GM20431 (cell line): Measurements from ENCODE around the gene SARS1.

ENCODE experiments used
- in situ Hi-C: fragments of 300-500 bp; cut with MseI, MboI; formaldehyde crosslinking; loops from one replicate; pipeline ENCODE4 v1.15.0; 2020; ENCODE audit warnings: low sequenced_read_pairs; ENCODE audit not compliant: unreplicated experiment

SARS1 gene

DNA sequence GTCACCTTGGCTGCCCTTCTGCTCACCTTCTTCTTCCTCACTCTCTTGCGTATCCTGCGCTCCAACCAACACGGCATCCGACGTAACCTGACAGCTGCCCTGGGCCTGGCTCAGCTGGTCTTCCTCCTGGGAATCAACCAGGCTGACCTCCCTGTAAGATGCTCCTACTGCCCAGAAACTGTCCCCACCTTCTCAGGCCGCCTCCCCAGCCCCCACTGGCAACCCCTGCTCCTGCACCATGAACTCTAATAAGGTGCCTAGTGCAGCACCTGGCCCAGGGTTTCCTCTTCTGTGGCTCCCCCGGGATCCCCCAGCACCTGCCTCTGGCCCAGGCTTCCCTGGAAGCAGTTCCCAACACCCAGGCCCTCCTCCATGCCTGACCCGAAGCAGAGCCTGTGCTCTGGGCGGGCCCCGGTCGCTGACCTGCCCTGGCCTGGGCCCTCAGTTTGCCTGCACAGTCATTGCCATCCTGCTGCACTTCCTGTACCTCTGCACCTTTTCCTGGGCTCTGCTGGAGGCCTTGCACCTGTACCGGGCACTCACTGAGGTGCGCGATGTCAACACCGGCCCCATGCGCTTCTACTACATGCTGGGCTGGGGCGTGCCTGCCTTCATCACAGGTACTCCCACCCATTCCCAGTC, 56.4 kb downstream of the SARS1 start:
- in situ Hi-C loops: loop anchor here (25.0 kb wide), 1 partner anchor 267 kb away; the partner anchor contains the start of genes GNAI3 and GPR61

- in situ Hi-C loops: loop anchor here (25.0 kb wide), 1 partner anchor 267 kb away; the partner anchor contains the start of genes GNAI3 and GPR61
Measured at GRCh38 chr1:109270623-109271317, 57.1 kb downstream of the SARS1 start.

DNA sequence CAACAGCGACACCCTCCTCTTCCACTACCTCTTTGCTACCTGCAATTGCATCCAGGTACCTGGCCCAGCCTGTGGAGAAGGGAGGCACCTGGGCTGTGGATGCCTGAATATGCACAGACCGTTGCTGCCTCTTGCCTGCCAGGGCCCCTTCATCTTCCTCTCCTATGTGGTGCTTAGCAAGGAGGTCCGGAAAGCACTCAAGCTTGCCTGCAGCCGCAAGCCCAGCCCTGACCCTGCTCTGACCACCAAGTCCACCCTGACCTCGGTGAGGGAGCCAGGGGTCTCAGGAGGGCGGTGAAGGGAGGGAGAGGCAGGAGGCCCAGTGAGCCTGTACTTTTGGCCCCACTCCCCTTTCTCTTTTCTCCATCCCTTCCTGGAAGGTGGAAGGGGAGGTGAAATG, 57.7 kb downstream of the SARS1 start:
- in situ Hi-C loops: loop anchor here (25.0 kb wide), 1 partner anchor 266 kb away; the partner anchor contains the start of genes GNAI3 and GPR61

DNA sequence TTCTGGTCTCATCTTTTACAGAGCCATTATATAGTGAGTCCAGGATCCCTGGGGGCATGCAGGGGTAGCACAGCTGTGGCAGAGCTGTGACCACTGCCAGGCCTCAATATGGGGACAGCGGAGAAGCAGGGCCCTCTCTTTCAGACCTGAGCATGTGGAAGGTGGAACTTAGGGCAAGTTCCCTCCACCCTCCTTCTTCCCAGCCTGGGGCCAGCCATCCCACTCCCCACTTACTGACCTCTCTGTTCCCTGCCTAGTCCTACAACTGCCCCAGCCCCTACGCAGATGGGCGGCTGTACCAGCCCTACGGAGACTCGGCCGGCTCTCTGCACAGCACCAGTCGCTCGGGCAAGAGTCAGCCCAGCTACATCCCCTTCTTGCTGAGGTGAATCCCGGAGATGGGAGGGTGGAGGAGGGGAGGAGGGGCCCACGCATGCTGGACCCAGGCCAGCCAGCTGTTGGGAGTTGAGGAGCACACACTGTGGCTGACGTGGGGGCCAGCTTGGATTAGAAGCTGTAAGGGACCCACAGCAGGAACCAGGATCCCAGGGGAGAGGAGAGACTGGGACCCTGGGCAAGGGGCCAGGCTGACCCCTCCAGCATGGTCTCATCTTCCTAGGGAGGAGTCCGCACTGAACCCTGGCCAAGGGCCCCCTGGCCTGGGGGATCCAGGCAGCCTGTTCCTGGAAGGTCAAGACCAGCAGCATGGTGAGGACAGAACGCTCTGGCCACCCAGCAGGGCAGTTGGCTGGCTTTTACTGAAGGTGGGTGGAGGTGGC, 58.5 kb downstream of the SARS1 start:
- in situ Hi-C loops: loop anchor here (25.0 kb wide), 1 partner anchor 265 kb away; the partner anchor contains the start of genes GNAI3 and GPR61

DNA sequence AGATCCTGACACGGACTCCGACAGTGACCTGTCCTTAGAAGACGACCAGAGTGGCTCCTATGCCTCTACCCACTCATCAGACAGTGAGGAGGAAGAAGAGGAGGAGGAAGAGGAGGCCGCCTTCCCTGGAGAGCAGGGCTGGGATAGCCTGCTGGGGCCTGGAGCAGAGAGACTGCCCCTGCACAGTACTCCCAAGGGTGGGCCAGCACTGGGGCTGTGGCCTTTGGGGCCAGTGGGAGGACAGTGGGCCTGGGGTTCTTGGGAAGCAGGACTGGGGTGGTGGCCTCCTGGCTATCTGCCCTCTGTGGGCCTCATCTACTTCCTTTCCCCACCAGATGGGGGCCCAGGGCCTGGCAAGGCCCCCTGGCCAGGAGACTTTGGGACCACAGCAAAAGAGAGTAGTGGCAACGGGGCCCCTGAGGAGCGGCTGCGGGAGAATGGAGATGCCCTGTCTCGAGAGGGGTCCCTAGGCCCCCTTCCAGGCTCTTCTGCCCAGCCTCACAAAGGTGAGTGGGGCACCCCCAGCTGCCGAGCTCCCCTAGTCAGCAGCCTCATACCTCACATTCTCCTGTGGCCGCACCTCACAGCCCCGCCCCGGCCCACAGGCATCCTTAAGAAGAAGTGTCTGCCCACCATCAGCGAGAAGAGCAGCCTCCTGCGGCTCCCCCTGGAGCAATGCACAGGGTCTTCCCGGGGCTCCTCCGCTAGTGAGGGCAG, 59.3 kb downstream of the SARS1 start:
- in situ Hi-C loops: loop anchor here (25.0 kb wide), 1 partner anchor 264 kb away; the partner anchor contains the start of genes GNAI3 and GPR61

DNA sequence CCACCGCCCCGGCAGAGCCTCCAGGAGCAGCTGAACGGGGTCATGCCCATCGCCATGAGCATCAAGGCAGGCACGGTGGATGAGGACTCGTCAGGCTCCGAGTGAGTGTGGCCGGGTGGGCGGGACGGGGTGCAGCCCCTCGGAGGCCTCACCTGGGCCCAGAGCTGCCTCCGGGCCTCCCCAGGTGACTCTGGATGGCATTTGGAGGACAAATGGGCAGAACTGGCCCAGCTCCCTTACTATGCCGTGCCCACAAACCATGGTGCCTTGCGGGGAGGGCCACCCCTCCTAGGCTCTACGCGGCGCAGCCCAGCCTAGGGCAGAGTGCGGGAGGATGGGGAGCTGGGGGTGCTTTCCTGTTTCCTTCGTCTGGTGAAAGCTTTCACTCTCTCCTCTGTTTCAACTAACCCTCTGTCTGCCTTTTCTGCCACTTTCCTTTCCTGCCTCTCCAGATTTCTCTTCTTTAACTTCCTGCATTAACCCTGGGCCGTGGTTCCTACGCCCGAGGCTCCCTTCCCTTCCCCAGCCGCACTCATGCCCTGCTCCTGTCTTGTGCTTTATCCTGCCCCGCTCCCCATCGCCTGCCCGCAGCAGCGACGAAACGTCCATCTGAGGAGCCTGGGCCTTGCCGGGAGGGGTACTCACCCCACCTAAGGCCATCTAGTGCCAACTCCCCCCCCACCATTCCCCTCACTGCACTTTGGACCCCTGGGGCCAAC, 60.0 kb downstream of the SARS1 start:
- in situ Hi-C loops: loop anchor here (25.0 kb wide), 1 partner anchor 264 kb away; the partner anchor contains the start of genes GNAI3 and GPR61

DNA sequence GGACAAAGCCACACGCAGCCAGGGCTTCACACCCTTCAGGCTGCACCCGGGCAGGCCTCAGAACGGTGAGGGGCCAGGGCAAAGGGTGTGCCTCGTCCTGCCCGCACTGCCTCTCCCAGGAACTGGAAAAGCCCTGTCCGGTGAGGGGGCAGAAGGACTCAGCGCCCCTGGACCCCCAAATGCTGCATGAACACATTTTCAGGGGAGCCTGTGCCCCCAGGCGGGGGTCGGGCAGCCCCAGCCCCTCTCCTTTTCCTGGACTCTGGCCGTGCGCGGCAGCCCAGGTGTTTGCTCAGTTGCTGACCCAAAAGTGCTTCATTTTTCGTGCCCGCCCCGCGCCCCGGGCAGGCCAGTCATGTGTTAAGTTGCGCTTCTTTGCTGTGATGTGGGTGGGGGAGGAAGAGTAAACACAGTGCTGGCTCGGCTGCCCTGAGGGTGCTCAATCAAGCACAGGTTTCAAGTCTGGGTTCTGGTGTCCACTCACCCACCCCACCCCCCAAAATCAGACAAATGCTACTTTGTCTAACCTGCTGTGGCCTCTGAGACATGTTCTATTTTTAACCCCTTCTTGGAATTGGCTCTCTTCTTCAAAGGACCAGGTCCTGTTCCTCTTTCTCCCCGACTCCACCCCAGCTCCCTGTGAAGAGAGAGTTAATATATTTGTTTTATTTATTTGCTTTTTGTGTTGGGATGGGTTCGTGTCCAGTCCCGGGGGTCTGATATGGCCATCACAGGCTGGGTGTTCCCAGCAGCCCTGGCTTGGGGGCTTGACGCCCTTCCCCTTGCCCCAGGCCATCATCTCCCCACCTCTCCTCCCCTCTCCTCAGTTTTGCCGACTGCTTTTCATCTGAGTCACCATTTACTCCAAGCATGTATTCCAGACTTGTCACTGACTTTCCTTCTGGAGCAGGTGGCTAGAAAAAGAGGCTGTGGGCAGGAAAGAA, 61.1 kb downstream of the SARS1 start:
- in situ Hi-C loops: loop anchor here (25.0 kb wide), 1 partner anchor 262 kb away; the partner anchor contains the start of genes GNAI3 and GPR61

GRCh38 chr1:109275706-109276345, 62.1 kb downstream of the SARS1 start:
- in situ Hi-C loops: no loop called here

GRCh38 chr1:109277434-109278204, 63.9 kb downstream of the SARS1 start:
- in situ Hi-C loops: no loop called here

- in situ Hi-C loops: loop anchor here (5.0 kb wide), 1 partner anchor 123 kb away; no protein-coding TSS in a partner anchor
Measured at GRCh38 chr1:109279615-109280278, 66.0 kb downstream of the SARS1 start.

- in situ Hi-C loops: loop anchor here (5.0 kb wide), 1 partner anchor 121 kb away; no protein-coding TSS in a partner anchor
Measured at GRCh38 chr1:109280862-109281261, 67.1 kb downstream of the SARS1 start.

DNA sequence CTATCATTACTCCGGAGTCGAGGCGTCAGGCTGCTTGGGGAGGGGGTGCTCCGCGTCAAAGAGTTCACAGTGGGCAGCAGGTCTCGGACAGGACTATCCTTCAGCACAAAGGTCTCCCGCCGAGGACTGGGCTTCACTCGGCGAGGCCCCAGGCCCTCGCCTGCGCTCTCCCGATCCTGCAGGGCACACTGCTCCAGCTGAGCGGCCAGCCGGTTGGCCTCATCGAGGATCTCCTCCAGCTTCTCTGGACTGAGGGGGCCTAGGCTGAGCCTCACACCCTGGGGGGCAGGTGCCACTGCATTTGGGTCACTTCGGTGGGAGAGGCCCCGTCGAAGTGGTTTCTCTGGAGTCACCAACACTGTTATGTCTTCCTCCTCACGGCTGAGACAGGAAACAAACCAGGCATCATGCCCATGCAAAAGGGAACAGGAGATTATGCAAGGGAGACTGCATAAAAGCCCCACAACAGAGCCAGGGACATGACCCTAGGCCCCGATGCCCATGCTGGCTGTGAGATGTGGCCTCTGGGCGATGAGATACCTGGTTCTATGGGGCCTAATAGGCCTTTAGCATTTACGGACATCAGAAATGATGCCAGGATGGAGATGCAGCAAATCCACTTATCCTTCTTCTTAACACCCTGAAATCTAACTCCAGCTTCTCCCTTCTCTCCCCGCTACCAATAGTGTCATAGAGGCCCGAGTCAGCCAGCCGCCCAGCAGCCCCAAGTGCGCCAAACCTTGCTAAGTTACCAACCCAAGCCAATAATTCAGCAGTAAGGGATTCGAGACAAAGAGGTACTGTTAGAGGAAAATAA, 68.2 kb downstream of the SARS1 start:
- in situ Hi-C loops: loop anchor here (5.0 kb wide), 1 partner anchor 120 kb away; no protein-coding TSS in a partner anchor

DNA sequence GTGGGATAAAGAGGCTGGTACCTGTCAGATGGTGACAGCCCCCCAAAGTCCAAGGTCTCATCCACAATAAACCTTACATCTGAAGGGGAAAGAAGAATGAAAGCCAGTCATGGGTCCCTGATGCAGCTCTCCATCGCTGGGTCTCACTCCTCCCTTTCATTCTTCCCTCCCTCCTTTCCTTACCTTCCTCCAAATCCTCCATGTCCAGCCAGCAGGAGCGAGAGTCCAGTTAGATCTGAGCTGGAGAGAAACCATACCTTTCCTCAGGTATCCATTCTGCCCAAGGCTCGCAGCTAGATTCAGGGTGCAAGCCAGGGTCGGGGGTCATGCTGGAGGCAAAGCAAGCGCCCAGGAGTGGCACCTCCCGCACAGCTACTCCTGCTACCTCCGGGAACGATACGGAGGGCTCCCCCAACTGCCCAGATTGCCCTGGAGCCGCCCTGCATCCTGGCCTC, 68.8 kb downstream of the SARS1 start:
- in situ Hi-C loops: loop anchor here (5.0 kb wide), 1 partner anchor 120 kb away; no protein-coding TSS in a partner anchor

DNA sequence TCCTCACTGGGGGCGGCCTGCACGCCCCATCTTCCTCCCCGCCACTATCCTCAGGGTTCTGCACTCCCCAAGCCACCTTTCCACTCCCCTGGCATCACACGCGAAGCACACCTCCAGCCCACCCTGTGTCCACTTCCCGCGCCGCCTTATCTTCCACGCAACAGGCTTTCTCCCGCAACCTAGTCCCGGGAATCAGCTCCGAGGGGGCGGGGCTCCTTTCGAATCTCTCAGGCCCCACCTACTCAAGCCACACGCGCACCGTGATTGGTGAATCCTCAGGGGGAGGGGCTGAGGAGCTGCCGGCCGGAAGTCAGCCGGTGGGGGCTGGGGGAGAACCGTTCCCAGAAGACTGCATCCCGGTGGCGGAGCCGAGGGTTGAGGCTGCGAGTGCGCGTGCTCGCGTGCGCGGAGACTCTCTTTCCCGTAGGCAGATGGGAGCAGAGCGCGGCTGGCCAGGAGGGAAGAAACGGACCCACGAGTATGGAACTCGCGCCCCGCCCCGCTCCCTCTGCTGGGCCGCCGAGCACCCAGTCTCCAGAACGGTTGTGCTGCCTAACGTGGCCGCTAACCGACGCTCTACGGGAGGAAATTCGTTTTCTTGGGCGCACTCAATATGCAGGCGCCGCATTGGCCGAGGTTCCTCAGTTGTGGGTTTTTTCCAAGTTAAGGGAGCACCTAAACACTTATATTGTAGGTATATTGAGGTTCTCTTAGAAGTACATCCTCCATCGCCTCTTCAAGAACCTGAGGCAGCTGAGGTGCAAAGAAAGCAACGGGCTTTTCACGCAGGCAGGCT, 69.4 kb downstream of the SARS1 start, which contains the start of gene PSRC1:
PSRC1 (minus strand) TSS at position 194 of the 796 bp plus-strand sequence.
- in situ Hi-C loops: loop anchor here (5.0 kb wide), 1 partner anchor 119 kb away; no protein-coding TSS in a partner anchor
